Testis (tissue), 2 donors: ENCODE data around the gene MDC1.

Experiments used
- CTCF ChIP-seq, 3 experiments: fragments of 450-650 bp in 2 of 3; fragments of 200-600 bp in 1 of 3; sonication (generic) in 1 of 3; IDR thresholded peaks; one replicate each; pipeline ENCODE4 v1.5.1; 2016 to 2019; ENCODE audit warnings: antibody characterized with exemption in 3 of 3, mild to moderate bottlenecking in 2 of 3, moderate library complexity in 1 of 3
- POLR2A ChIP-seq: fragments of 450-650 bp; IDR thresholded peaks from one replicate; pipeline ENCODE4 v1.6.1; 2017; ENCODE audit warnings: antibody characterized with exemption, mild to moderate bottlenecking, moderate library complexity

GRCh38 chr6:30664994-30665767 is 51.9 kb downstream of the MDC1 start:
- no peak for TF ChIP-seq CTCF (IDR thresholded peaks at IDR 0.05)
- no peak for TF ChIP-seq POLR2A
